Hematopoietic multipotent progenitor cell treated with erythropoietin and hydrocortisone succinate and interleukin-3 and kit ligand, for 8 days (in vitro differentiated cells): ENCODE measurements around the gene GRIK3.

Experiments used
- DNase-seq: peaks from one replicate; pipeline ENCODE4 v3.0.0-alpha.2; 2015

The GRIK3 gene

DNA sequence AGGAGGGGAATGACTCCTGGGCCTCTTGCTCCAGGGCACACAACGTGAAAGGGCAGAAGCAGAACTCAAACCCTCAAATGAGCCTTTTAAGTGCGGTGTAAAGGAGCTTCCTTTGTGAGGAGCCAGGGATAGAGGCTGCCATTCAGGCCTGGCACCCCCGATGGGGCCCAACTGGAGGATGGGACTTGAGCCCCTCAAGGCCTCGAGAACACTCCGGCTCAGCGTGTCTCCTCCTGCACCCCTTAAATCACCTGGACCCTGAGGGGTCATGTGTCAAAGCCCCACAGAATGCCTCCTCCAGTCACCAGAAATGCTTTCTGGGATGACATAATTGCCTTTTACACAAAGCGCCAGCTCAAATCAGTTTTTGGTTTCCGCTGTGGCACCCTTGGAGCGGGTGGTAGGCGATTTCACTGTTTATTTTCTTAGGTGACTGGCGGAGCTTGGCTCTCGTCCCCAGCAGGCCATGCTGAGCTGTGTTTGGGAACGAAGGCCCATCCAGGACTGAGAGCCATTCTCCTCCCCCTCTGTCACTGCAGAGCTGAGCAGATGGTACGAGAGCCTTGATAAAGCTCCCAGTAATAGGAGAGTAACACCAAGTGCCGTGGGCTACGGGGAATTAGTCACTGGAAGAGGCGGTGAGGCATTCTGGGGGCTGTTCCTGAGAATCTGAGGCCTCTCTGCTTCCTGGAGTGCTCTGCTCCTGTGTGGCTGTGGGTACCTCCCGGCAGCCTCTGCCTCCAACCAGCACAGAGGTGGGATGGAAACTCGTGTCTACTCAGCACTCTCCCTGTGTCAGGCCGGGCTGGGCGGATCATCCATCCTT is 163.0 kb downstream of the GRIK3 start:
- DNase-seq = no peak

DNA sequence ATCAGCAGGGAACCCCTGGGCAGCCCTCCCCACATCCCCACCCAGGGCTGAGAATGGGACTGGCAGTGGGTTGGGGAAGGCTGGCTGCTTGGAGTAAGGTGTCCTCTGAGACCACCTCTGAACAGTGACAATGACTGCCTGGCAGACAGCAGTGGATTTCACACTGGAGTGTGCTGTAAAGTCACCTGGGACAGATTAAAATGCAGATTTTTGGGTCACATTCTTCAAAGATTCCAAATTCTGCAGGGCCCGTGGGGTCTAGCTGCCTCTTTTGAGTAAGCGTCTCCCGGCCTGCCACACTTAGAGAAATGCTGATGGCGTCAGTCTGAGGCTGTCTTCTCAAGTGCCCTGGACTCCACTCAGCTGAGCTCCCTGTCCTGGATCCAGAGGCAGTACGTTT is 164.5 kb downstream of the GRIK3 start:
- DNase-seq = no peak

DNA sequence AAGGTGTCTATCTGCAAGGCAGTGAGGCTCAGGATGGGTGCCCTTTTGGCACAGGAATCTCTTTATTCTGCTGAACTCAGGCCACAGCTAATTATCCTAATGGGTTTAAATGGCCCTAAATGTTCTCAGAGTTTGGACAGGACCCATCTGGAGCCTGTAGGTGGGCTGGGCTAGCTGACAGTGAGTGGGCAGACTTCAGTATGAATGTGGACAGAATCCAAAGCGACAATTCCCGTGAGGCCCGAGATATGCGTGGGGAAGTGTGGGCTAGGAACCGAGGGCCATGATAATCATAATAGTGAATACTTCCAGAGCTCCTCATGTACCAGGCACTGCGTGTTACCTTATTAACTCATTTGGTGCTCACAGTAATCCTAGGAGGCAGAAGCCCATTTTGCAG is 165.3 kb downstream of the GRIK3 start:
- no peak for DNase-seq

DNA sequence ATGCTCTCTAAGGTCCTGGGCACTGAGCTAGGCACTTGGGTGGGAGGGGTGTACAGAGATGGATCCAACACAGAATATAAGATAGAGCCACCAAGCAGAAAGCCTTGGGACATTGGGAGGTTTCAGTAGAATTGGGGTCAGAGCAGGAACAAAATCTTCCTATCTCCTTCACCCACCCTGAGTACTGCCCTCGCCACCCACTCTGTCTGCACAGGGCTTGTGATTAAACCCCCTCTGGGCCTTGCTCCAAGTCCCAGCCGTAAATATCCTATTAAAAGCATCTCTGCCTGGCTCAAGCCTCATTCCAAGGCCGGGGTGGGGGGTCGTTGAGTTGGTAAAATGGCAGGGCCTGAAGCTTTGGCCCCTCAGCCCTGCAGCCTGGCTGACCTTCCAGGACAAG is 166.7 kb downstream of the GRIK3 start:
- DNase-seq = no peak

DNA sequence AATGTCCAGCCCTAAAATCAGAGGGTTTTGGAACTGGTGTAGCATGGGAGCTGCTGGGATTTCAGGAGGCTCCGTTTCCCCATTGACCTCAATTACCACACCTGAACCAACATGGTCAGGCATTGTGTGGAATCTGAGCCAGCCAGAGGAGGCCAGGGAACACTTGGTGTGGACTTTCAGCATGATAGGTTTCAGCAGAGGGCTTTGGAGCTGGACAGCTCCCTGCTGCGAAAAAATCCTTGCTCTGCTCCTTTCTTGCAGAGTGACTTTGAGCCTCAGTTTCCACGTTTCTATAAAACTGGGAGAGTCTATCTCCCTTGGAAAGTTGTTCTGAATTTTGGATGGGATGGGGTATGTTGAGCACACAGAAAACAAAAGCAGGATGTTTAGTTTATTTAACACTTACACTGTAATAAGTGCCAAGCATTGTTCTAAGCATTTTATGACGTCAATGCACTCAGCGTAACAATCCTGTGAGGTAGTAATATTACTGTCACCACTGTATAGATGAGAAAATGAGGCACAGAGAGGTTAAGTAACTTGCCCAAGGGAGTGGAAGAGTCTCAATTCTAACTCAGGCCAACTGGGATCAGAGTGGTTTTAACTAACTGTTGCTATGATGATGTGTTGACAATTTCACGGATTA is 168.0 kb downstream of the GRIK3 start:
- no peak for DNase-seq

DNA sequence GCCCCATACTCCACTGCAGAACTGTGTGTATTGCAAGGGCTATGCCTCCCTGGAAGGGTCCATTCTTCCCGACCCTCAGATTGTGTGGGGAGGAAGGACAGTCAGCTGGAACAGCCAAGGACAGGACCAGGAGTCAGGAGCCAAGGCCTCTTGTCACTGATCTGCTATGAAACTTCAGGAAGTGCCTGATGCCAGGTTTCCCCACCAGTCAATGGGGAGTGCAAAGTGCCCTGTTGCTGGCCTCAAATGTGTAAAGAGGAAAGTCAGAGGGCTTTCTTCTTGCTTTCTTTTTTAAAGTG is 168.8 kb downstream of the GRIK3 start:
- DNase-seq = no peak

DNA sequence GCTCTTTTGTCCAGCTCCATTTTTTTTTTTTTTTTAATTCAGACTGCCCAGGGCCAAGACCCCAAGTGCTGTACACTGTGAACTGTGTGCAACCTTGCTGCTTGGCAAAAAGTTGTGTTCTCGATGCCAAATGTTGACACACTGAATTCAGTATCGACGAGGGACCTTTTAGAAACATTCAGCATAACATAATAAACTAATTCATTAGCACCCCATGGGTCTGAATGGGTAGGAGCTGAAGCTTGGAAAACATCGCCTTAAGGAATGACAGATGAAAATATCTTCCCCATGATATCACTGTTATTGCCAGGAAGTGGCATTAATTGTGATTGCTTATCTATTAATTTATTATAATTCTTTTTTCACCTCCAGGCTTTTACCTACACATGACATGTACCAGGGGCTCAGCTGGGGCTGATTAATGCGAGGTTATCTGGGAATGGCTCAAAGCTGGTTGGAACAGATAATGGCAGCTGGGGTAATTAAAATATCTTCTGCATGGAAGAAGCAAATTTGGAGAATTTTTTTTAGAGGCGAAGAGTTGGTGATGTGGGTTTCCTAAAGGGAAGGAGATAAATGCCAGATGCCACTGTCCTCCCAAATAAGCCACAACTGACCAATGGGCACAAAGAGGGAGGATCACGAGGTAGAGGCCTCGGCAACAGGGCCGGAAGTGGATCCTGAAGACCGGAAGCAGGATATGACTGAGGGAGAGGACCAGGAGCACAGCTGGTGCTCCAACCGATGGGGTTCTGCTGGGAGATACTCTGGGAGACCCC is 169.3 kb downstream of the GRIK3 start:
- no peak for DNase-seq

DNA sequence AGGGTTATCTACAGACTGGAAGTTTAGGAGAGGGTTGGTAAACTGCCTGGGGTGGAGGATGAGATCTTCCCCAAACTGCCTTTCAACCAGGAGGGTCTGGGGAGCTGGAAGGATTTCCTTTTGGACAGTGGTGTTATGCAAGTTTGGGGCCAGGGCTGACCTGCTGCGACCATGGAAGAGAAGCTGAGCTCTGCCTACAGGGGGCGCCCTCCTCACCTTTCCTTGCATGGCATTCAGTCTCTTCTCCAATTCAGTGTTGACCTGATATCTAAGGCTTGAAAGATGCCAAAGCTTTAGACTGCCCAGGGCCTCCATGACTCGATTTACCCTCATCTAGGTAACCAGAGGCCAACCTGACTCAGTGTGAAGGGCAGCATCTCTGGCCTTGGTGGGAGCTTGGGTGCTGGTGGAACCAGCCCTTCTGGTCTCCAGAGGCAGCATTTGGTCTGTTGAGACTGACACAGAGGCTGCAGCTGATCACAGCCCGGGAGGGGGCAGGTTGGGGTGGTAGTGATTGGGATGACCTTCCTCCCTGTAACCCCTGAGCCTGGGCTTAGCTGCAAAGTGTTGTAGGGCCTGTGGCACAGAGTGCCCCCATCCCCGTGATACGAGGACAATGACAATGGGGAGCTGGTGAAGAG is 170.0 kb downstream of the GRIK3 start:
- DNase-seq = no peak

DNA sequence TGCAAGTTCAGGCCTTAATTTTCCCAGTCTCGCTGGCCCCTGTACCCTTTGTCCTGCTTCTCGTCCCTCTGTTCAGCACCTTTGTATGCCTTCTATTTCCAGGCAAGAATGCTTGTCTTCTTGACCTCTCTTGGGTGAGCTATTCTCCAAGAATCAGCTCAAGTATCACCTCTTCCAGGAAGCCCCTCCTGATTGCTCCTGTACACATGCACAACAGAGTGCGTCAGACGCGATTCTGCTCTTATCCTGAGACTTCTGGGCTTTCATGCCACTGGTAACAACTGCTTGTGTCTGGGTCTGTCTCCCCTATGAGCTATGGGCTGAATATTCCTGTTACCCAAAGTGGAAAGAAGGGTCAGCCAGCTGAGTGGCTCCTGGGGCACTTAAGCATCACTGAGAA is 170.8 kb downstream of the GRIK3 start:
- DNase-seq = no peak

DNA sequence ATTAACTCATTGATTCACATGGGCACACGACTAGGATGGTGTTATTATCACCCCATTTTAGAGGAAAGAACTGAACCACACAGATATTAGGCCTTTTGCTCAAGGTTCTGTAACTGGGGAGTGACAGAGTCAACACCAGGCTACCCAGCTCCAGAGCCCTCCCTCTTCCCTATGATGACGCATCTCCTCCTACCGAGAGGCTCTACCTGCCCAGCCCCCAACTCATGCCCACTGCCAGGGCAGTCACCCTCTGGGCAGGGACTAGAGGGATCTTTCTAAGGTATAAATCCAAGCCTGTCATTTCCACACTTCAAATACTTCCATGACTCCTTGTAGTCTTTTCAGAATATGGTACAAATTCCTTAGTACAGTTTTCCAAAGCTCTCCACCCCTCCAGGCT is 171.3 kb downstream of the GRIK3 start:
- DNase-seq = no peak

DNA sequence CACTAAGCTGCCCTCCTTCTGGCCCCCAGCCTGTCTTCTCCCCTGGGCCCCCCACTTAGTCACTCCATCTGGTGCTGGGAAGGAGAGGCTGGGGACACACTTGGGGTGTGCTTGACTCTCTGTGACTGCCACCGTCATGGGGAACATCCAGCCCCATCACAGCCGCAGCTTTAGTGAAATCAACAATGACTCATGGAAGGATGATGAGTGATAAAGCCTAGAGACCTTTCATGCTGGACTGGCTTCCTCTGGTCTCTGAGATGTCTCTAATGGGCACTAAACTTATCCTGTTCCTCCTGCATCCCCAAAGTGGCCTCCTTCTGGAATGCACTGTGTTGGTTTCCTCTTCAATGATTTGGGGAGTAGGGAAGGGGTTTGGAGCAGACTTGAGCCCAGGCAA is 172.9 kb downstream of the GRIK3 start:
- DNase-seq = no peak

DNA sequence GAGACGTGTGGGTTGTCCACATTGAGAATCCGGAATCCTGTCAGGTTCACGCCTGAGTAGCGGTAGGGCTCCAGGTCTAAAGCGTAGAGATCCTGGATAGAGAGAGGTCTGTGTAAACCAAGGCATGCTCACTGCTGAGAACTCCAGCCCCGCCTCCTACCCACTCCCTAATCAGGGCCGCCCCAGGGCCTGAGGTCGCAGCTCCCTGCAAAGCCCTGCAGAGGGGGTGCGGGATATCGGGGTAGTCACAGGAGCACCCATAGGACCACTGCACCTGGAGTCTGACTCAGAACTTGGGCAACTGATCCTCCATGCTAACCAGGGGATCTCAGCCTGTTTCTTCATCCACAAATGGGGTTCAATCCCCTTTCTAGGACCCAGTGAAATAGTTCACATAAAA is 174.4 kb downstream of the GRIK3 start:
- DNase-seq = no peak

DNA sequence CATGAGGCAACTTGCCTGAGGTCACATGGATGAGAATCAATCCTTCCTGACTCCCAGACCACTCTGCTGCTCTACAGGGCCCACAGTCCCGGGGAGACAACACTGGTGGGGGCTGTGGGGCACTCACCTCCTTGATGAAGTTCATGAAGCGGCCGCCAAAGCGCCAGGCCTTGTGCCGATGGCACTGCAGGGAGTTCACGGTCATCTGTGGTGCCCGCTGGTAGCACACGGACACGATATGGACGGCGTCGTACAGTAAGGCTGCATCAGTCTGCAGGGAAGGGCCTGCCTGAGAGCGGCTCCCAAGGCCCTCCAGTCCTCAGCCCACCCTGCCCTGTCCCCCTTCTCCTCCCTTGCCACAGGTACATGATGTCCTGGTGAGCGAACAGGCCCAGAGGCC is 175.3 kb downstream of the GRIK3 start:
- DNase-seq = no peak

DNA sequence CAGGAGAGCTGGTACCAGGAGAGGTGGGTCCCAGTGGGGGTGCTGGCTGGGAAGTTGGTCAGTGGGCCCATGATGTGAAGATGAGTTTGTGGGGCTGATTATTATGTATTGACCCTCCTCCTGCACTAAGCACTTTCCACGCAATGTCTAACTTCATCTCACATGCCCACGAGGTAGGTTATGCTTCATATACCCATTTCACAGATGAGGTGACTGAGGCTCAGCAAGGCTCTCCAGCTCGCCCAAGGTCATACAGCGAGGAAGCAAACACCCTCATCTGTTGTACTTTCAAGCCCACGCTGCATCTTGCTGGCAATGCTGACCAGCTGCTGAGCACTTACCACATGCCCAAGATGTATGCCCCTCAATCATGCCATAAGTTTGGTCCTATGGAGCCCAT is 175.8 kb downstream of the GRIK3 start:
- no peak for DNase-seq

DNA sequence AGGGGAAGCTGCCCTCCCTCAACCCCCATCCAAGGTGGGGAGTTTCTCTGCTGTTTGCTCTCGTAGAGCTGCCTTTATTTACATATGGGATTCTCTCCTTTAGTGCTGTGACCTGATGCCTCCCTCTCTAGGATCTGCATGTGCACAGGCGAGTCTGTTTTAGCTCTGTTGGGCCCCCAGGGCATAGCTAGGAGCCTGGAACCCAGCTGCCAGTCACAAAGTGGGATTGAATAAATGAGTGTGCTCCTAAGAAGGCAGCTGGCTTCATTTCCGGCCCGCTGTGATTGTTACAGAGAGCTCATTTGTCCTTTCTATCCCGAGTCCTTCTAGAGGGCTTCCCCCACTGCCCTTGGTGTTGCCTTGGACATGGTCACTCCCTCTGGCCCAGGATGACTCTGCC is 176.6 kb downstream of the GRIK3 start:
- no peak for DNase-seq

DNA sequence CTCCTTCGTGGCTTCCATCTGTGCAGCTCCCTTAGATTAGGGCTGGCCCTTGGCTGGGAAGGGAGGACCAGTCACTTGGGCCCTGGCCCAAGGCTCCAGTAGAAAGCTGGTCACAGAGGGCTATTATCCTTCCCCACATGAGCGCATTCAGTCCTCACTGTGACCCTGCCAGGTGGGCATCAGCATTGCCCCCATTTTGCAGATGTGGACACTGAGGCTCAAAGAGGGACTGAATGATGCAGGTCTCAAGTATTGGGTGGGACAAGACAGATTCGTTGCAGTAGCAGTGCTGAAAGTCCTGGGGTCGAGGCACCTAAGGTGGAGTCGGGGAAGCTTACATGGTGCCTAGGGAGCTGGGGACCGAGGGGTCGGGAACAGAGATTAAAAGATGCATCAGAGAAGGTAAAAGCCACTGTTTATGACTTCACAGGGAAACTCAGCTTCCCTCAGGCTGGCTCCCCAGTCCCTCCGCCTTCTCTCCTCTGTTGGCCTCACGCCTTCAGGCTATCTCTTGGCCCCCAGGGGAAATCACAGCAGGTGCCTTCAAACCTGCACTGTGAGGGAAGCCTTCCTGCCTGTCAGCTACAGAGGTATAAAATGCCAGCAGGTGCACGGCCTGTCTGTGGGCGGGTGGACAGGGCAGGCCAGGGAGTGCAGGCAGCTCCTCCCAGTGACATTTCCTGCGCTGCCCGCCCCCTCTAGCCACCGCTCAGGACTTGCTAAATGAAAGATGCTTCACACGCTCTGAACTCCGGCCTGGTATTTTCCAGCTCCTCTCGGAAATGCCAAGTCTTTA is 178.4 kb downstream of the GRIK3 start:
- DNase-seq = no peak

DNA sequence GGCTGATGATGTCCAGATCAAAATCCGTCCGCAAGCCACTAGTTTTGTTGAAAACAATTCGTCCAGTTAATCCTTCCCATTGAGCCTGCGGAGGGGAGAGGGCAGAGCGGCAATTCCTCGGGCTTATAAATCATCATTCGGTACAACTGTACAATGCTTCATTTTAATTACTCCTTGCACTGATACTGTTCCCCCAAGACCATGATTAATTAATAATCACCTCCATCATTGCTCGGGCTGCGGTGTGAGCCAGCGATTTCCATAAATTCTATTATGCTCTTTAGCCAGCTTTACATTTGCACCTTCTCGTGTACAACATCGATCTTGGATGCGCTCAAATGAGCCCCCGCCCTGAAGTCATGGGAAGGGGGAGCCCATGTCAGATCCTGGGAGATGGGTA is 180.7 kb downstream of the GRIK3 start:
- no peak for DNase-seq

DNA sequence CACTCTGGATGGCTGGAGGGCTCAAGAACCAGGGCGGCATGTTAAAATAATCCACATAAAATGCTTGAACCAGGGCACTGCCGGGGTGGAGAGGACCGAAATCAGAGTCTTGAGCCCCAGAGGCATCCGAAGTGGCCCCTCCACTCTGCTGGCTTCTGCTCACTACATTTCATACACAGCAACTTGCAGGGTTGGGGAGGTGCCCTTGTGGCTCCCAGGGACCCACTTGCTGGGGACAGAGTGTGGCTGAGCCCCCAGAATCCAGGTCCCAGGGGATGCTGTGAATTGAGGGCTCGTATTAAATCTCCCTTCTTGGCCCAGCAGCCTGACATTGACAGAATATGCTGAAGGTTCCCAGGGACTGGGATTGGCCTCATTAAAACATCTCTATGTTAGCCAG is 181.7 kb downstream of the GRIK3 start:
- DNase-seq = no peak

DNA sequence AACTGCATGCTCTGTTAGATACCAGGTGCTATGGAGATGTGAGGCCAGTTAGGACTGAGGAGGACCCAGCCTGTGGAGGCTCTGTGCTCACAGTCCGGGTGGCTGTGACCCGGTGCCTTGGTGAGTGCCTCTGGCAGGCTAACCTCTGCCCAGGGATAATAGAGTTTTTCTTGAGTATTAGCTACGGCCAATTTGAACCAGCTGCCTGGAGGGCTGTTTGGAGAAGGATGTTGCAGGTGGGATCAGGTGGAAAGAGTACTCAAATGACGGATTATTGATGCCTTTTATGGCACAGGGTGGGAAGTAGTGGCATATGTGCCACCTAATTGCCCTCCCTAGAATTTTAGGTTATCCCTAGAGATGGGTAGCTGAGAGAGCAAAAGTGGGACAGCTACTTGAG is 182.7 kb downstream of the GRIK3 start:
- DNase-seq = no peak

DNA sequence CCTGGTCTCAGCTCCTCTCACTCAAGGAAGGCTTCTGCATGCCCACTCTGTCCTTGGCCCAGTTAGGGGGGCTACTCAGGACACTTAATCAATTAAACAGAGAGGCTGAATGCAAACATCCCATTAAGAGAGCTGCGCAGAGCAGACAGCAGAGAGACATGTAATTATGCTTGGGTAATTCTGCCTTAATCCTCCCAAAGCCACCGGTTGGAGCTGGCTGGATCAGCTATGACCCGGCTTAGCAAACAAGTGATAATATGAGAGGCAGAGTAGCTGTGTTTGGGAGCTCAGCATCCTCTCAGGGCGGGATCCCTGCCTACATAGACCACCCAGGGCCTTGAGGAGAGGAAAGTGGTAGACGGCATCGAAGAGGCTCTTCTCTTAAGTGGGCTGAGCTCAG is 183.2 kb downstream of the GRIK3 start:
- no peak for DNase-seq

DNA sequence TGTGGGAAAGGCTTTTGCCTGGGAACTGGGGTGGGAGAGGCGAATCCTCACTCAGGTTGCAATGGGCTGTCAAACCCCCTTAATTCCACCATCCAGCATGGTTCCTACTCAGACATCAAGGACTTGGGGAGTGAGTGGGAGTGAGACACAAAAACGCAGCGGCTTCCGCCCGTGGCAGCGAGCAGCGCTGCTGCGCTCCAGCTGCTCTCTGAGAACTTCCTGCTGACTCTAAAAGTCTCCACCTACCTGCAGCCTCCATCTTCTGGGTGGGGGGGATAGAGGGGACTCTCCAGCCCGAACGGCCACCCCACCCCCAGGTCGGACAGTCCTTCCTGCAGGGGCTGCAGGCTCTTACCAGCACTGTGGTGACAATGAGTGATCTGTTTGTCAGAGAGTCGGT is 184.4 kb downstream of the GRIK3 start:
- no peak for DNase-seq

DNA sequence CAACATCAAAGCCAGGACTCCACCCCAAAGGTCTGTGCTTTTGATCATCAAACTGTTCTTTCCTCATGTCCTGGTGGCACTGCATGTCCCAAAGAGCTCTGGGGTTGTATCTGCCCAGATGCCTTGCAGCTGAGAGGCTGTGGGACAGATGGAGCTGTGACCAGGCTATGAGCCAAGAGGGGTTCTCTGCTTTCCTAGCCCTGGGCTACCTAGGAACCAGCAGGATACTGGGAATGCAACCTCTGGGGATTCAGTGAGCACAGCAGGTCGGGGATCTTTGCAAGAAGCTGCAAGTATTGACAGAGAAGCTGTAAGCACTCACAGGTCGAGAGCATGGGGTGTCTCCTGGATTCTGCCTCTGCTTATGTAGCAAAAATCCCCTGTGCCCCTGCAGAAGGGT is 186.6 kb downstream of the GRIK3 start:
- no peak for DNase-seq

DNA sequence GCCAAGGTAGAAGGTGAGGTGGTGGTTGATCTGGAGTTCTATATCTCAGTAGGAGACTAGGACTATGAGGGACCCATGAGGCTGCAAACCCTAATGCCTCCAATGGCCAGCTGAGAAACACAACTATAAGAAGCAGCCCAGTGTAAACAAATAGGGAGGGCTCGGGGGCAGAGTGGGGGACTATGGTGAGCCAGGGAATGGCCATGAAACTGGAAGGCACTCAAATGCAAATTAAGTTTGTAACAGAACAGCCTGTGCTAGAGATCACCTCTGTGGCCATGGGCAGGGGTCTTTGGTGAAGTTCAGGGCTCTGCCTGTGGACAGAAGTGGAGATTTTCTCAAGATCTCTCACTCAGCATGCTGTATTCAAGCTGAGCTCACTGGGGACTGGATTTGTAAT is 187.1 kb downstream of the GRIK3 start:
- DNase-seq = no peak
